Measurements from ENCODE around the gene NELL2. TPM values are rescaled to one million over a fixed set of nuclear protein-coding genes. Genes with fewer than 3 reads are reported as not detected.

NELL2 gene
- total RNA-seq, 1 donor from 2014 or later = 0.55 TPM

DNA sequence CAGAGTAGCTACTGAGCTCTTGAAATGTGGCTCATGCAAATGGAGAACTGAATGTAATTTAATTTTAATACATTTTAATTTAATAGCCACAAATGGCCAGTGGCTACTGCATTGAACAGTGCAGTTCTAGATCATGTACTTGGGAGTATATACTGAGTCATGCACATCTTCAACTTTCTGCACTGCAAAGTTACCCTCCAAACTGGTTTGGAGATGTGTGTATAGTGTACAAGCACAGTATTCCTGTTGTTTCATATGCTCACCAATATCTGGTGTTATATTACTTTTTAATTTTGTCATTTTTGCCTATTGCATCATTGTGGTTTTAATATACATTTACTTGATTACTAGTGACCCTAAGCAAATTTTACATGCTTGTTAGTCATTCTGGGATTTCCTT lies 372.8 kb downstream of the NELL2 start:
- no peaks in the 10 kb centered on the region for H3K27me3 ChIP-seq (ENCODE audit: low read depth)
- TF ChIP-seq, protein P1, sequence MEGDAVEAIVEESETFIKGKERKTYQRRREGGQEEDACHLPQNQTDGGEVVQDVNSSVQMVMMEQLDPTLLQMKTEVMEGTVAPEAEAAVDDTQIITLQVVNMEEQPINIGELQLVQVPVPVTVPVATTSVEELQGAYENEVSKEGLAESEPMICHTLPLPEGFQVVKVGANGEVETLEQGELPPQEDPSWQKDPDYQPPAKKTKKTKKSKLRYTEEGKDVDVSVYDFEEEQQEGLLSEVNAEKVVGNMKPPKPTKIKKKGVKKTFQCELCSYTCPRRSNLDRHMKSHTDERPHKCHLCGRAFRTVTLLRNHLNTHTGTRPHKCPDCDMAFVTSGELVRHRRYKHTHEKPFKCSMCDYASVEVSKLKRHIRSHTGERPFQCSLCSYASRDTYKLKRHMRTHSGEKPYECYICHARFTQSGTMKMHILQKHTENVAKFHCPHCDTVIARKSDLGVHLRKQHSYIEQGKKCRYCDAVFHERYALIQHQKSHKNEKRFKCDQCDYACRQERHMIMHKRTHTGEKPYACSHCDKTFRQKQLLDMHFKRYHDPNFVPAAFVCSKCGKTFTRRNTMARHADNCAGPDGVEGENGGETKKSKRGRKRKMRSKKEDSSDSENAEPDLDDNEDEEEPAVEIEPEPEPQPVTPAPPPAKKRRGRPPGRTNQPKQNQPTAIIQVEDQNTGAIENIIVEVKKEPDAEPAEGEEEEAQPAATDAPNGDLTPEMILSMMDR (IDR thresholded peaks at IDR 0.05; ENCODE audit: borderline replicate concordance) = no peak
- H3K4me1 ChIP-seq = no peaks in the 10 kb centered on the region
- intact Hi-C loops (cut with micrococcal nuclease) = no loop called here
- no peak for DNase-seq
- H3K36me3 ChIP-seq = no peaks in the 10 kb centered on the region
- no peak overlapping the region for H3K4me3 ChIP-seq
- H3K27ac ChIP-seq (replicated peaks) = no peak overlapping the region
- no peaks in the 10 kb centered on the region for H3K9me3 ChIP-seq (replicated peaks)

DNA sequence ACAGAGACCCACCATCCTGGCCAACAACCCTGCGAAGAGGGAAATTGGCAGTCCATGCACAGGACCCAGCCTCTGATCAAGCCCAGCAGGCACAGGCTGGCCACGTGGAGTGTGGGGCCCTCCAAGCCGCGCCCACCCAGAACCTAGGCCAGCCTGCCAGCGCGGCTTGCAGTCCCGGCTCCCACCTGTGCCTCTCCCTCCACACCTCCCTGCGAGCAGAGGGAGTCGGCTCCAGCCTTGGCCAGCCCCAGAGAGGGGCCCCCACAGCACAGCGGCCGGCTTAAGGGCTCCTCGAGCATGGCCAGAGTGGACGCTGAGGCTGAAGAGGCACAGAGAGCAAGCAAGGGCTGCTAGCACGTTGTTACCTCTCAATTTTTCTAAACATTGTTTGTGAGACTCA lies 373.4 kb downstream of the NELL2 start:
- Histone ChIP-seq H3K9me3 (replicated peaks) (no peaks in the 10 kb centered on the region), H3K4me3 (no peak overlapping the region), H3K36me3 (no peaks in the 10 kb centered on the region), H3K4me1 (no peaks in the 10 kb centered on the region), H3K27ac (replicated peaks) (no peak overlapping the region), H3K27me3 (ENCODE audit: low read depth) (no peaks in the 10 kb centered on the region)
- TF ChIP-seq, protein P1 (IDR thresholded peaks at IDR 0.05; ENCODE audit: borderline replicate concordance) = no peak
- intact Hi-C loops (cut with micrococcal nuclease) = no loop called here
- DNase-seq = no peak

DNA sequence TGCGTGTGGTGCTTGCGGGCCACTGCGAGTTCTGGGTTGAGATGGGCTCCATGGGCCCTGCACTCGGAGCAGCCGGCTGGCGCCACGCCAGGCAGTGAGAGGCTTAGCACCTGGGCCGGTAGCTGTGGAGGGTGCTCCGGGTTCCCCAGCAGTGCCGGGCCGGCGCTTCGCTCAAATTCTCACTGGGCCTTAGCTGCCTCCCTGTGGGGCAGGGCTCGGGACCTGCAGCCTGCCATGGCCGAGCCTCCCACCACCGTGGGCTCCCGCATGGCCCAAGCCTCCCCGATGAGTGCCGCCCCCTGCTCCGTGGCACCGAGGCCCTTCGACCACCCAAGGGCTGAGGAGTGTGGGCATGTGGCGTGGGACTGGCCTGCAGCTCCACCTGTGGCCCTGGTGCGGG lies 375.7 kb downstream of the NELL2 start:
- Histone ChIP-seq H3K4me3 (no peak overlapping the region), H3K4me1 (no peaks in the 10 kb centered on the region), H3K27ac (replicated peaks) (no peak overlapping the region), H3K36me3 (no peaks in the 10 kb centered on the region), H3K27me3 (ENCODE audit: low read depth) (no peaks in the 10 kb centered on the region), H3K9me3 (replicated peaks) (no peaks in the 10 kb centered on the region)
- no peak for DNase-seq
- TF ChIP-seq, protein P1 (IDR thresholded peaks at IDR 0.05; ENCODE audit: borderline replicate concordance) = no peak
- intact Hi-C loops (cut with micrococcal nuclease) = no loop called here

DNA sequence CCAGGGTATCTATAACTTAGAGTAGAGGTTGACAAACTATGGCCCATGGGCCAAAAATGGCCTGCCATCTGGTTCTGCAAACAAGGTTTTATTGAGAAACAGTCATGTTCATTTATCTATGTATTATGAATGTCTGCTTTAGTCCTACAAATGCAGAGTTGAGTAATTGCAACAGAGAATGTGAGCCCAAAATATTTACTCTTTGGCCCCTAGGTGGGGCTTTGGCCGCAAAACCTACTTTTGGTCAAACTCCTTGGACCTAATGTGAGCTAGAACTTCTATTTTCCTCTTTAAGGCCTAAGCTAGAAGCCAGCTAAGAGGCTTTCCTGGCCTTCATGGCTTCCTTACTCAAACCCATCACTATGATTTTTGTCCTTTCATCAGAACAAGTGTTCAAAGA lies 379.1 kb downstream of the NELL2 start:
- no peak for DNase-seq
- no peaks in the 10 kb centered on the region for H3K27me3 ChIP-seq (ENCODE audit: low read depth)
- H3K4me3 ChIP-seq = no peak overlapping the region
- no peaks in the 10 kb centered on the region for H3K36me3 ChIP-seq
- H3K4me1 ChIP-seq = no peaks in the 10 kb centered on the region
- H3K27ac ChIP-seq (replicated peaks) = no peak overlapping the region
- intact Hi-C loops (cut with micrococcal nuclease) = no loop called here
- TF ChIP-seq, protein P1 (IDR thresholded peaks at IDR 0.05; ENCODE audit: borderline replicate concordance) = no peak
- H3K9me3 ChIP-seq (replicated peaks) = no peaks in the 10 kb centered on the region

DNA sequence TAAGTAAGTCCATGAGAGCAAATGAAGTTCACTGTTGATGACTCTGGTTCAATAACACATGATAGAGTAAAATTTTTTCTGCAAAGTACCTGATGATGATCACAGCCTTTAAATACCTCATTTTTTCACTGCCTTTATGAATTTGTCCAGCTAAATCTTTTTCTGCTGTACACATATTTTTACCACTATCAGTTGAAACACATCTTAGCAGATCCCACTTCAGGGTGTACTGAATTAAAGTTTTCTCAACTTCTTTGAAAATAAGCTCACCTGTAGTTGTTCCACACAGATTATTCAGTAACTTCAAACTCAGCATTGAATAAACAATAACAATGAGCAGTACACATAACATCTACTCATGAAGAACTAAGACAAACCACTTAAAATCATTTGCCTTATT lies 385.9 kb downstream of the NELL2 start:
- Histone ChIP-seq H3K4me1 (no peaks in the 10 kb centered on the region), H3K36me3 (no peaks in the 10 kb centered on the region), H3K27ac (replicated peaks) (no peak overlapping the region), H3K4me3 (no peak overlapping the region), H3K9me3 (replicated peaks) (peaks cover 9% of the 10 kb centered on the region), H3K27me3 (ENCODE audit: low read depth) (no peaks in the 10 kb centered on the region)
- TF ChIP-seq, protein P1 (IDR thresholded peaks at IDR 0.05; ENCODE audit: borderline replicate concordance) = no peak
- intact Hi-C loops (cut with micrococcal nuclease) = no loop called here
- DNase-seq = no peak

DNA sequence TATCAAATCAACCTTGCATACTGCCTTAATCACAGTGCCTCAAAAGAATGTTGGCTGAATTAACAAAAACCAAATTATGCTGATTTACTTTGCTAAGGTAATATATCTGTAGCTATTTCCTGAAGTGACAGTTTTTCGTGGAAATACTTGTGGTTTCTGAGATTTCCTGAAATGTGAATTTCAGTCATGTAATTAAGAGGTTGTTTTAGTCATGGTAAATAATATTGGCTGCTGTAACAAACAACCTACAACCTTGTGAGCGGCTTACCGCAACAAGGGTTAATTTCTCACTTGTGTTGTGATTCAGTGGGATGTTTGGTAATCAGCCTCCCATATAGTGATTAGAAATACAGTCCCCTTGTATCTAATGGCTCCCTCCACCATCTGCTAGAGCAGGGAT lies 387.9 kb downstream of the NELL2 start:
- no peak for DNase-seq

More for the DNA sequence above, 387.9 kb downstream of the NELL2 start:
- TF ChIP-seq, protein P1 (IDR thresholded peaks at IDR 0.05; ENCODE audit: borderline replicate concordance) = no peak
- Histone ChIP-seq H3K4me3 (no peak overlapping the region), H3K27me3 (ENCODE audit: low read depth) (no peaks in the 10 kb centered on the region), H3K9me3 (replicated peaks) (peaks cover 15% of the 10 kb centered on the region), H3K4me1 (no peaks in the 10 kb centered on the region), H3K27ac (replicated peaks) (no peak overlapping the region), H3K36me3 (no peaks in the 10 kb centered on the region)
- intact Hi-C loops (cut with micrococcal nuclease) = no loop called here

All from left ventricle myocardium inferior (tissue), 1 donor.